PC-9 (cell line): ENCODE measurements around the gene C16orf95.

Source experiments
- EZH2 ChIP-seq: fragments of 200-600 bp; sonication (generic); IDR thresholded peaks from 2 replicates; pipeline ENCODE4 v1.8.0; 2017; ENCODE audit warnings: antibody characterized with exemption, low read depth
- TF ChIP-seq, protein P1 (sequence below): fragments of 200-600 bp; sonication (generic); conservative IDR thresholded peaks from 2 replicates; pipeline ENCODE4 v1.6.1; 2017; ENCODE audit warnings: mixed run types, antibody characterized with exemption, mild to moderate bottlenecking, moderate library complexity

DNA sequence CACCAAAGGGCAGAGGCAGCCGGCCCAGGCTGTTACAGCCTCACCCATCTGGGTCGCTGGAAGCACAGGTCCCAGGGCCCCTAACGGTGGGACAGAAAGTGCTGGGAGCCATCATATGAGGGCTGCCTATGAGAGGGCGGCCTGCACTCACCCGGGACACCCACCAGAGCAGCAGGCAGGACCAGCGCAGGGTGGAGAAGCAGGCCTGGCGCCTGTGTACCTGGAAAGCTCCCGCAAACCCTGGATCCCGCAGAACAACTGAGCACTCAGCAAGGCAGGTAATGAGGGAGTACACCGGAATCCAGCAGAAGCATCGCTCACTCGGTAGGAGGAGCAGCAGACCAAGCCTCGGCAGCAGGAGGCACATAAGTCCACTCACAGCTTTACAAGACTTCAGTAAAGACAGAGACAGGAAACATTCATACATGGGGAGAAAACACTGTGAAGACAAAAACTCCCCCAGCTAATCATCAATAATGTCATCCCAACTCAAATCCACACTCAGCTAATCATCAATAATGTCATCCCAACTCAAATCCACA lies 31.5 kb upstream of the C16orf95 start:
- TF ChIP-seq, protein P1, sequence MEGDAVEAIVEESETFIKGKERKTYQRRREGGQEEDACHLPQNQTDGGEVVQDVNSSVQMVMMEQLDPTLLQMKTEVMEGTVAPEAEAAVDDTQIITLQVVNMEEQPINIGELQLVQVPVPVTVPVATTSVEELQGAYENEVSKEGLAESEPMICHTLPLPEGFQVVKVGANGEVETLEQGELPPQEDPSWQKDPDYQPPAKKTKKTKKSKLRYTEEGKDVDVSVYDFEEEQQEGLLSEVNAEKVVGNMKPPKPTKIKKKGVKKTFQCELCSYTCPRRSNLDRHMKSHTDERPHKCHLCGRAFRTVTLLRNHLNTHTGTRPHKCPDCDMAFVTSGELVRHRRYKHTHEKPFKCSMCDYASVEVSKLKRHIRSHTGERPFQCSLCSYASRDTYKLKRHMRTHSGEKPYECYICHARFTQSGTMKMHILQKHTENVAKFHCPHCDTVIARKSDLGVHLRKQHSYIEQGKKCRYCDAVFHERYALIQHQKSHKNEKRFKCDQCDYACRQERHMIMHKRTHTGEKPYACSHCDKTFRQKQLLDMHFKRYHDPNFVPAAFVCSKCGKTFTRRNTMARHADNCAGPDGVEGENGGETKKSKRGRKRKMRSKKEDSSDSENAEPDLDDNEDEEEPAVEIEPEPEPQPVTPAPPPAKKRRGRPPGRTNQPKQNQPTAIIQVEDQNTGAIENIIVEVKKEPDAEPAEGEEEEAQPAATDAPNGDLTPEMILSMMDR = no peak
- TF ChIP-seq EZH2 = no peak
